ENCODE results near the gene NEU2. TPM values are rescaled to one million over a fixed set of nuclear protein-coding genes. Genes with fewer than 3 reads are reported as not detected.

The NEU2 gene
- total RNA-seq = not detected in 2 replicates

GRCh38 chr2:233032551-233033320 is at the start of gene NEU2:
NEU2 (plus strand) TSS chr2:233032672; CDS start chr2:233032672, 0 bp downstream.

GRCh38 chr2:233013027-233013461 is 19.4 kb upstream of the NEU2 start, which contains the start of gene NGEF:
NGEF (minus strand) TSS chr2:233013256; CDS start chr2:232974890, 38,366 bp downstream.

GRCh38 chr2:233059797-233060500 is 27.5 kb downstream of the NEU2 start, which contains the start of gene INPP5D:
INPP5D (plus strand) TSS chr2:233060342; CDS start chr2:233060479, 137 bp downstream.

Other genes with a start within 250 kb of the NEU2 start
- 0.24 and 1.3 TPM in 2 replicates for gene SNORC, start 162.4 kb upstream of the NEU2 start, total RNA-seq
- 0.21 and 0.96 TPM in 2 replicates for gene NGEF, start 19.4 kb upstream of the NEU2 start, total RNA-seq
- 21.9 and 66.3 TPM in 2 replicates for gene INPP5D, start 27.7 kb downstream of the NEU2 start, total RNA-seq
- gene ATG16L1, start 219.0 kb downstream of the NEU2 start, total RNA-seq = 30.3 and 55.7 TPM in 2 replicates

All from tracheal epithelial cell (primary cell).